Thyroid gland (tissue), 4 donors: Measurements from ENCODE around the gene SMPX.

Experiments used
- CTCF ChIP-seq, 6 experiments: fragments of 200-600 bp in 3 of 6; fragments of 450-650 bp in 3 of 6; sonication (generic) in 3 of 6; IDR thresholded peaks; one replicate each; pipeline ENCODE4 v1.5.1; 2016 to 2019; ENCODE audit warnings: antibody characterized with exemption in 6 of 6, mild to moderate bottlenecking in 2 of 6, inconsistent platforms in 1 of 6, moderate library complexity in 1 of 6
- POLR2A ChIP-seq, 2 donors: fragments of 450-650 bp; IDR thresholded peaks; one replicate each; pipeline ENCODE4 v1.6.1; 2017; ENCODE audit warnings: antibody characterized with exemption in 2 of 2, mild to moderate bottlenecking in 2 of 2, moderate library complexity in 1 of 2

DNA sequence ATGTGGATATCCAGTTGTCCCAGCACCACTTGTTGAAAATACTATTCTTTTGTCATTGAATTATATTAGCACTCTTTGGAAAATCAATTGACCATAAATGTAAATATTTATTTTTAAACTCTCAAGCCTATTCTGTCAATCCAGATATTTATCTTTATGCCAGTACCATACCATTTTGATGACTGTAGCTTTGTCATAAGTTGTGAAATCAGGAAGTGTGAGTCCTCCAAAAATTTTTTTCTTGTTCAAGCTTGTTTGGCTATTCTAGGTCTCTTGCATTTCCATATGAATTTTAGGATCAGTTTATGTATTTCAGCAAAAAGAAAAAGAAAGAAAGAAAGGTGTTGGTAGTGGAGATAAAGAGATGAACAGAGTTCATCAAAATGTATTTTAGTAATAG lies 8.2 kb upstream of the SMPX start:
- TF ChIP-seq CTCF (IDR thresholded peaks at IDR 0.05) (no peak), POLR2A (IDR thresholded peaks at IDR 0.05) (no peak)
